ENCODE measurements around the gene BLOC1S3. TPM values are rescaled to one million over a fixed set of nuclear protein-coding genes. Genes with fewer than 3 reads are reported as not detected.

BLOC1S3 gene
- 4.4 and 8.5 TPM in 2 replicates for total RNA-seq (2014; rRNA removed; shearing (Covaris generic); ENCODE audit: low replicate concordance)

GRCh38 chr19:45178262-45179071 lies at the start of gene BLOC1S3:
Gene BLOC1S3, plus strand, starts transcription at chr19:45178784. Its CDS starts 513 bp downstream, at chr19:45179297.
- Histone ChIP-seq H3K36me3 (ENCODE audit: insufficient read depth, low read length) (no peaks in the 10 kb centered on the region), H3K4me2 (ENCODE audit: low read depth, low read length, poor library complexity, severe bottlenecking) (peak within 1 kb of the TSS; percentile 94), H3K9me2 (replicated peaks; ENCODE audit: insufficient read depth, low read length) (no peaks in the 10 kb centered on the region), H3K9ac (ENCODE audit: low read length) (peak within 1 kb of the TSS; percentile 82), H3K27ac (ENCODE audit: low read length) (peak within 1 kb of the TSS; percentile 59), H3K27me3 (ENCODE audit: low read length) (no peaks in the 10 kb centered on the region), H4K20me1 (ENCODE audit: insufficient read depth, low read depth, low read length) (peaks cover 9% of the 10 kb centered on the region; the same call in 1 of the 2 replicates), H3K79me2 (ENCODE audit: low read length) (peaks cover 19% of the 10 kb centered on the region), H3K9me3 (ENCODE audit: low read length) (no peaks in the 10 kb centered on the region), H3K4me1 (ENCODE audit: low read length) (peaks cover 21% of the 10 kb centered on the region), H3K4me3 (ENCODE audit: low read length) (peak within 1 kb of the TSS; percentile 95), H2AFZ (ENCODE audit: low read length) (peak within 1 kb of the TSS; percentile 79)
- DNase-seq, result peak; percentile 100

GRCh38 chr19:45128806-45129205 lies 49.8 kb upstream of the BLOC1S3 start:
- Histone ChIP-seq H3K36me3 (ENCODE audit: insufficient read depth, low read length) (no peaks in the 10 kb centered on the region), H3K27me3 (ENCODE audit: low read length) (no peaks in the 10 kb centered on the region), H2AFZ (ENCODE audit: low read length) (no peak overlapping the region), H3K9me2 (replicated peaks; ENCODE audit: insufficient read depth, low read length) (no peaks in the 10 kb centered on the region), H3K79me2 (ENCODE audit: low read length) (peaks cover 57% of the 10 kb centered on the region), H3K4me2 (ENCODE audit: low read depth, low read length, poor library complexity, severe bottlenecking) (no peak overlapping the region), H3K27ac (ENCODE audit: low read length) (no peak overlapping the region), H3K9ac (ENCODE audit: low read length) (no peak overlapping the region), H4K20me1 (ENCODE audit: insufficient read depth, low read depth, low read length) (no peaks in the 10 kb centered on the region; the same call in 1 of the 2 replicates), H3K4me3 (ENCODE audit: low read length) (no peak overlapping the region), H3K9me3 (ENCODE audit: low read length) (no peaks in the 10 kb centered on the region), H3K4me1 (ENCODE audit: low read length) (peaks cover 46% of the 10 kb centered on the region)
- no peak for DNase-seq

- Histone ChIP-seq H3K4me1 (ENCODE audit: low read length) (peaks cover 61% of the 10 kb centered on the region), H3K27ac (ENCODE audit: low read length) (peak overlapping the region; percentile 91), H3K36me3 (ENCODE audit: insufficient read depth, low read length) (no peaks in the 10 kb centered on the region), H3K27me3 (ENCODE audit: low read length) (no peaks in the 10 kb centered on the region), H3K4me2 (ENCODE audit: low read depth, low read length, poor library complexity, severe bottlenecking) (peak overlapping the region; percentile 52), H3K79me2 (ENCODE audit: low read length) (peaks cover 63% of the 10 kb centered on the region), H2AFZ (ENCODE audit: low read length) (no peak overlapping the region), H3K4me3 (ENCODE audit: low read length) (peak overlapping the region; percentile 25; the same call in 1 of the 2 replicates), H3K9ac (ENCODE audit: low read length) (peak overlapping the region; percentile 35; the same call in 1 of the 2 replicates), H3K9me2 (replicated peaks; ENCODE audit: insufficient read depth, low read length) (no peaks in the 10 kb centered on the region), H4K20me1 (ENCODE audit: insufficient read depth, low read depth, low read length) (no peaks in the 10 kb centered on the region; the same call in 1 of the 2 replicates), H3K9me3 (ENCODE audit: low read length) (no peaks in the 10 kb centered on the region)
- DNase-seq, result no peak
These were observed 48.3 kb upstream of the BLOC1S3 start for GRCh38 chr19:45130236-45130635.

- Histone ChIP-seq H3K36me3 (ENCODE audit: insufficient read depth, low read length) (no peaks in the 10 kb centered on the region), H2AFZ (ENCODE audit: low read length) (no peak overlapping the region), H3K9me2 (replicated peaks; ENCODE audit: insufficient read depth, low read length) (no peaks in the 10 kb centered on the region), H3K4me3 (ENCODE audit: low read length) (peak overlapping the region; percentile 25; the same call in 1 of the 2 replicates), H3K9ac (ENCODE audit: low read length) (peak overlapping the region; percentile 57), H3K4me1 (ENCODE audit: low read length) (peaks cover 63% of the 10 kb centered on the region), H4K20me1 (ENCODE audit: insufficient read depth, low read depth, low read length) (no peaks in the 10 kb centered on the region), H3K79me2 (ENCODE audit: low read length) (peaks cover 61% of the 10 kb centered on the region), H3K9me3 (ENCODE audit: low read length) (no peaks in the 10 kb centered on the region), H3K27me3 (ENCODE audit: low read length) (no peaks in the 10 kb centered on the region), H3K4me2 (ENCODE audit: low read depth, low read length, poor library complexity, severe bottlenecking) (peak overlapping the region; percentile 52), H3K27ac (ENCODE audit: low read length) (peak overlapping the region; percentile 91)
- DNase-seq, result peak; percentile 91
These were observed 47.5 kb upstream of the BLOC1S3 start for GRCh38 chr19:45130888-45131615.

GRCh38 chr19:45133661-45134060 lies 44.9 kb upstream of the BLOC1S3 start:
- H3K4me3 ChIP-seq (ENCODE audit: low read length), result no peak overlapping the region
- H3K9me2 ChIP-seq (replicated peaks; ENCODE audit: insufficient read depth, low read length), result no peaks in the 10 kb centered on the region
- H4K20me1 ChIP-seq (ENCODE audit: insufficient read depth, low read depth, low read length), result no peaks in the 10 kb centered on the region
- no peak overlapping the region for H2AFZ ChIP-seq (ENCODE audit: low read length)
- no peaks in the 10 kb centered on the region for H3K27me3 ChIP-seq (ENCODE audit: low read length)
- no peaks in the 10 kb centered on the region for H3K9me3 ChIP-seq (ENCODE audit: low read length)
- peak overlapping the region; percentile 40 for H3K9ac ChIP-seq (ENCODE audit: low read length)
- H3K27ac ChIP-seq (ENCODE audit: low read length), result peak overlapping the region; percentile 88
- H3K4me1 ChIP-seq (ENCODE audit: low read length), result peaks cover 80% of the 10 kb centered on the region
- DNase-seq, result no peak
- peaks cover 53% of the 10 kb centered on the region for H3K79me2 ChIP-seq (ENCODE audit: low read length)
- no peaks in the 10 kb centered on the region for H3K36me3 ChIP-seq (ENCODE audit: insufficient read depth, low read length)
- H3K4me2 ChIP-seq (ENCODE audit: low read depth, low read length, poor library complexity, severe bottlenecking), result peak overlapping the region; percentile 60

GRCh38 chr19:45135176-45135885 lies 43.3 kb upstream of the BLOC1S3 start:
- peaks cover 59% of the 10 kb centered on the region for H3K79me2 ChIP-seq (ENCODE audit: low read length)
- H3K4me3 ChIP-seq (ENCODE audit: low read length), result no peak overlapping the region
- no peaks in the 10 kb centered on the region for H3K9me3 ChIP-seq (ENCODE audit: low read length)
- no peak overlapping the region for H3K4me2 ChIP-seq (ENCODE audit: low read depth, low read length, poor library complexity, severe bottlenecking)
- no peaks in the 10 kb centered on the region for H4K20me1 ChIP-seq (ENCODE audit: insufficient read depth, low read depth, low read length)
- no peak for DNase-seq
- H3K9ac ChIP-seq (ENCODE audit: low read length), result peak overlapping the region; percentile 55; the same call in 1 of the 2 replicates
- no peak overlapping the region for H2AFZ ChIP-seq (ENCODE audit: low read length)
- no peaks in the 10 kb centered on the region for H3K36me3 ChIP-seq (ENCODE audit: insufficient read depth, low read length)
- H3K27me3 ChIP-seq (ENCODE audit: low read length), result no peaks in the 10 kb centered on the region
- no peaks in the 10 kb centered on the region for H3K9me2 ChIP-seq (replicated peaks; ENCODE audit: insufficient read depth, low read length)
- peaks cover 72% of the 10 kb centered on the region for H3K4me1 ChIP-seq (ENCODE audit: low read length)
- H3K27ac ChIP-seq (ENCODE audit: low read length), result peak overlapping the region; percentile 88

GRCh38 chr19:45136507-45137178 lies 41.9 kb upstream of the BLOC1S3 start:
- DNase-seq, result peak; percentile 79
- H3K4me1 ChIP-seq (ENCODE audit: low read length), result peaks cover 58% of the 10 kb centered on the region
- H3K4me3 ChIP-seq (ENCODE audit: low read length), result peak overlapping the region; percentile 51

More at GRCh38 chr19:45136507-45137178, 41.9 kb upstream of the BLOC1S3 start:
- Histone ChIP-seq H2AFZ (ENCODE audit: low read length) (no peak overlapping the region), H3K36me3 (ENCODE audit: insufficient read depth, low read length) (no peaks in the 10 kb centered on the region), H3K27me3 (ENCODE audit: low read length) (no peaks in the 10 kb centered on the region), H3K9me3 (ENCODE audit: low read length) (no peaks in the 10 kb centered on the region), H4K20me1 (ENCODE audit: insufficient read depth, low read depth, low read length) (no peaks in the 10 kb centered on the region), H3K9me2 (replicated peaks; ENCODE audit: insufficient read depth, low read length) (no peaks in the 10 kb centered on the region), H3K4me2 (ENCODE audit: low read depth, low read length, poor library complexity, severe bottlenecking) (peak overlapping the region; percentile 64), H3K9ac (ENCODE audit: low read length) (peak overlapping the region; percentile 68), H3K27ac (ENCODE audit: low read length) (peak overlapping the region; percentile 88), H3K79me2 (ENCODE audit: low read length) (peaks cover 54% of the 10 kb centered on the region)
